ENCODE results near the gene TMEFF2.
"Not testable (repeated sequence)": the region's sequence is repeated elsewhere in the genome, so short reads cannot be mapped to it uniquely, and the experiment has no call there.

The TMEFF2 gene

DNA sequence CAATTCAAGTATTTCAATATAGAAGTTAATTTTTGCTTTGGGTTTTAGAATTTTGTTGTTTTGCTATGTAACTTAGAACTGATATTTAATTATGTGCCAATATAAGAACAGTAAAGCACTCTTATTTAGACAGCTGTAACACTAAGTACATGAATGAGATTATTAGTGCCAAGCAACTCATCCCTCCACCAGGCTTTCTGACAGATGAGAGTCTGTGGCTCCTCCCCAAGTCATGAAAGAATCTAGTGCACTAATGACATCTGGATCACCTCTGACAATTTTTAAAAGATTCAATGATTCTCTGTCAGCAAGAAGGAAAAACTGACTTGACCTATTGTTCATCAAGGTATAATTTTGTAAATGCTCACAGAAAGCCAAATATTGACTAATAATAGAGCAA is 67.8 kb downstream of the TMEFF2 start:
- no peak for DNase-seq

GRCh38 chr2:192126426-192126825 is 68.3 kb downstream of the TMEFF2 start:
- no peak for DNase-seq

GRCh38 chr2:192124571-192124970 is 70.2 kb downstream of the TMEFF2 start:
- no peak for DNase-seq

- no peak for DNase-seq
Measured at GRCh38 chr2:192123847-192124246, 70.9 kb downstream of the TMEFF2 start.

GRCh38 chr2:192122946-192123345 is 71.8 kb downstream of the TMEFF2 start:
- DNase-seq, result no peak

GRCh38 chr2:192122141-192122540 is 72.6 kb downstream of the TMEFF2 start:
- no peak for DNase-seq

DNA sequence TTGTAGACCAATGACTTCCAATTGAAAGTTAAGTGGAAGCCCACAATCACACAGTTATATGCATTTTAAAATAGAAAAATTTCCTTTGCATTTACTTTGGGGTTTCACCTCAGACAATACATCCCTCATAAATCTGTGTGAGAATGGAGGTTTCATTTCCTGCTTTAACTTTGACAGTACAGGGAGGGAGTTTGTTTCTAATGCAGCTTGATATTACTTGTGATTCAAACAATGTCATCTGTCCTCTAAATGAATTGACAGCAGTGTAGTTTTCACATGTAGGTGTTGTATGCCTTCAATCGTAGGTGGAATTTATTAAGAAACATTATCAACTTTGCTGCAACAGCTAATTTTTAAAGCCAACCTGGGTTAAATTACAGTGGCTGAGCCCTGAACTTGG is 75.2 kb downstream of the TMEFF2 start:
- no peak for DNase-seq

DNA sequence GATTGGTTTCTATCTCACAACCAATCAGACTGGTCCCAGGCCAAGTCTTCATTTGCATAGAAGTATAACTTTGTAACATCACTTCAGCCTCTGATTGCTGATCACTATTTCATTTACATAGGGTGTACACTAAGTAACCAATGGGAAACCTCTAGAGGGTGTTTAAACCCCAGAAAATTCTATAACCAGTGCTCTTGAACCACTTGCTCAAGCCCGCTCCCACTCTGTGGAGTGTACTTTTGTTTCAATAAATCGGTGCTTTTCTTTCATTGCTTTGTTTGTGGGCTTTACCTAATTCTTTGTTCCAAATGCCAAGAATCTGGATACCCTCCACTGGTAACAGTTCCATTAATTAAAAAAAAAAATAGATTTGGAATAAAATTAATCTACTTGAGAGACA is 77.0 kb downstream of the TMEFF2 start:
- DNase-seq, result no peak

GRCh38 chr2:192111536-192111935 is 83.2 kb downstream of the TMEFF2 start:
- DNase-seq, result not testable (repeated sequence)

DNA sequence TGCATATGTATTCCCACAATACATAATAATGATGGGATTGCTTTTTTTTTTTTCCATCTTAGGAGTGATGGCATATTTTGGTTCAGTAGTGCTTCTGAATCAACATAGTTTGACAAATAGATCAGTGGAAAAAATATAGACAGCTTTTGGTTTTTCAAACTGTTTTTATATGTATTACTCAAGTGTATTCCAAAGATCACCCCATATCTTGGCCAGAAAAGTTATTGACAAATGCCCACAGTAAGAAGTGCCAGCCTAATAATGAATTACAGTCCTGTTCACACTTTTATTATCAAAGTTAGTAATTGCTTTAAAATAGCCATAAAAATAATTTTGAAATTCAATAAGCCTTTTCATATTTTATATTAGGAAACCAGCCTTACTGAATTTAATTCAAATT is 95.0 kb downstream of the TMEFF2 start:
- no peak for DNase-seq

- DNase-seq, result no peak
Measured at GRCh38 chr2:192098814-192099491, 95.8 kb downstream of the TMEFF2 start.

GRCh38 chr2:192091476-192091875 is 103.3 kb downstream of the TMEFF2 start:
- no peak for DNase-seq

DNA sequence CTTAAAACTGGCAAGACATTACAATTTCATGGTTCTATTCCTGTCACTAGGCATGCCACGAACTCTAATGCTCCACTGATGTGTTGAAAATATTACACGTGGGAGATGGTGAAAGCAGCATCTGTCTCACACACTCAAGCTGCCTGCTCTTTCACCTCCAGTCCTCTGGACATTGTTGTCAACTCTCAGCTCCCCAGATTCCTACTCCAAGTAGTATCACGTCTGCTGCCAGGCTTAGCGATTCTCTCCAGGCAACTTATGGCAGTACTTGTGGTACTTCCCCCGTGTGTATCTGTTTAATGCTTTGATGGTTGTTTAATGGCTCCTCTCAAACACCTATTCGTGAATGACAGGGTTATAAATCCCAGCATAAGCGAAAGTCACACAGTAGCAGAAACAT is 103.8 kb downstream of the TMEFF2 start:
- DNase-seq, result no peak

DNA sequence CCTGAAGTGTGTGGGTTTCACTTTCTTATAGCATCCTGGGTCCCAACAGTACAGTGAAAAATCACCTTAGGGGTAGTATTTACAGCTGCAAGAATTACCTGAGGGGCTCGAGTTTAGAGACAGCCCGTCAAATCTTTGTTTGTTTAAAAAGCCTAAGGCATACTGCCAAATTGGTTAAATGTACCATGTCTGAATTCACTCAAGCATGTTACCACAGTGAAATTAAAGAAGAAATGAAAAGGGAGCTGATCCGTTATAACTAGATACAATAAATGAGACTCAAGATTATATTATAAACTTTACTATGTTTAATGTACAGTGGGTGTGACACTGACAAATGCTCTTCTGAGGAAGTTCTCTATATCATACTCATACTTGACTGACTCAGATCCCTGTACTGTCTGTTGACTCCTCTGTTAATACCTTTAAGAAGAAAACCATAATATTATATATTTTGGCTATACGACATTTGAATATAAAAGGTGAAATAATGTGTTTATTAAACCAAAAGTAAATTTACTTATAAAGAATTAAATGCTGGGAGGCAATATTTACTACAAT is 107.3 kb downstream of the TMEFF2 start:
- DNase-seq, result peak in 1 of 3 donors; percentile 2

GRCh38 chr2:192082121-192082520 is 112.6 kb downstream of the TMEFF2 start:
- no peak for DNase-seq

GRCh38 chr2:192080096-192080495 is 114.6 kb downstream of the TMEFF2 start:
- not testable (repeated sequence) for DNase-seq

DNA sequence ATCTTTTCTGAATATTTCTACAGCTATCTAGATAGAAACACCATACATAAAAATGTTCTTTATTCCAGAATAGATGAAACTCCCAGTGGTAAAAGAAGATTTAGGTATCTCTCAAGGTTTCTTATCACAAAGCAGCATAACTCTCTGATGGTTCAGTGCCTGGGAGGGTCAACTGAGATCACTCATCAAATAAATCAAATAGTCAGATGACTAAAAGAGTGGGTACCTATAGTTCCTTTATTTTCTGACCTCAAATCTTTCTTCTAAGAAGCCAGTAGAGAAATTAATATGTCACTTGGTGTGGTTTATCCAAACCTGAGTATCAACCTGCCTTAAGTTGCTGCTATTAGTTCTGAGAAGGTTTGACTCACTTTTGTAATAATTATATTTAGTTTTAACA is 120.9 kb downstream of the TMEFF2 start:
- no peak for DNase-seq

GRCh38 chr2:192072778-192073177 is 122.0 kb downstream of the TMEFF2 start:
- DNase-seq, result no peak

DNA sequence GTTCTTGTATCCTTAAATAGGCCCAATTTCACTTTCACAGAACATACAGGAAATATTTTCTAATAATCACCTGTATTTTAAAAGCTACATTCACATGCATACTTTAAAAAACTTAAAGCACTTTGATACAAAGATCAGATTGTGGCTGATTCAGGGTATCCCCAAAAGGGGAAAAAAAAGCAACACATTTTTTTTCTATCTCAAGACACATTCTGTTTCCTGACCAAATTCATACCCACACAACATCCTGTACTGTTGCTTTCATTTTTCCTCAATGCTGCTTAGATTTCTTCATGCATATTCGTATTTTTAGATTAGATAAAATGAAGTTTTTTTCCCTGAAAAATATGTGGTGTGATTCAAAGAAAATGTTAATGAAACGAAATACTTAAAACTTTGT is 122.5 kb downstream of the TMEFF2 start:
- no peak for DNase-seq

GRCh38 chr2:192070099-192070498 is 124.6 kb downstream of the TMEFF2 start:
- no peak for DNase-seq

DNA sequence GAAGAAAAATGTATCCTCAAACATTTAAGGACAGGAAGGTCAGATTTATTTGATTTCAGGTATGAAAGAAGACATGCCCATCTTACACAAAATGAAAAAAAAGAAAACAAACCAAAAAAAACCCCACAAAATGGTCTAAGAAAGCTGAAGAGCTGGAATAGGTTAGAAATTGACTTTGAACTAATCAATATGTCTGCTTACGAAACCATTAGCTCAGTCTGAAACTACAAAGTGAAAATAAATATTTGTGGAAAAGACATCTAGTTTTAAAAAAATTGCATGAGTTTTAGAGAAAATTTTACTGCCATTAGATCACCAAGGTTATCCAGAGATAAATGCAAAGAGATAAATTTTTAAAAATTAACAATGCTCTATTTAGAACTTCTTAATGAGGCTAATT is 125.3 kb downstream of the TMEFF2 start:
- no peak for DNase-seq

DNA sequence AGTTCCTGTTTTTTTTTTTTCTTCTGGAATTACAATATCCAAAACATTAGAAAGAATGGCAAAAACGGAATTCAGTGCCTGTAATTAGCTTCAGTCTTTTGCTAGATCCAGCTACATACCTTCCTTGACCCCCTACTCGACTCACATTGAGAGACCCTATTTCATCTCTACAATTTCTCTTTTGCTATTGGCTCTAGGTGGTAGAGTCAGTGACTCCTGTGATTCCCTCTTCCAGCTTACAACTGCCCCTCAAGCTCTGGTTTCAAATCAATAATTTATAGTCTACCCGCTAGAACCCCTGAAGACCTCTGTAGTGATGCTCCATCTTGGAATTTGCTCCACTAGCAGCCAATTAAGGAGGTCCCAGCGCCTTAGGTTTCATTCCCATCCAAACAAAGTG is 125.8 kb downstream of the TMEFF2 start:
- no peak for DNase-seq

- no peak for DNase-seq
Measured at GRCh38 chr2:192067631-192068030, 127.1 kb downstream of the TMEFF2 start.

- DNase-seq, result no peak
Measured at GRCh38 chr2:192064459-192064858, 130.3 kb downstream of the TMEFF2 start.

DNA sequence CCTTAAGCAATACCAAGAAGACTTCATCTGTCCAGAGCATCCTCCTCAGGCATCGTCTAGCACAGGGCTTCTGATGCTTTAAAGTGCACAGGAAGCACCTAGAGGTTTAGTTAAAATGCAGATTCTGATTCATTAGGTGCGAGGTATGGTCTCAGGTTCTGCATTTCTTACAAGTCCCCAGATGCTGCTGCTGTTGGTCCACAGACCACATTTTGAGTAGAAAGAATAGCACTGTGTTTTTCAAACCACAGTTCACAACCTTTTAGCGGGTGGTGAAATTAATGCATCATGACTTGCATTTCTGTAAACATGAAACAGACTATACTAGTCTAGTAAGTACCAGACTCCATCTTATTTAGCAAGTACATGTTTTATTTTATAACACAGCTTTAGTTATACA is 134.6 kb downstream of the TMEFF2 start:
- no peak for DNase-seq

All from suppressor macrophage treated with lipopolysaccharide for 1 hour (primary cell).